Brain microvascular endothelial cell (primary cell): ENCODE data around the gene CPXM1.

Source experiments
- DNase-seq: peaks from one replicate; pipeline ENCODE4 v3.0.0-alpha.2; 2020
- H3K27ac ChIP-seq: fragments of 250-450 bp; sonication (Bioruptor Pico); 2 replicates; pipeline ENCODE4 v1.5.1; 2020; ENCODE audit warnings: mild to moderate bottlenecking, moderate library complexity
- H3K27me3 ChIP-seq: fragments of 250-450 bp; sonication (Bioruptor Pico); replicated peaks from 2 replicates; pipeline ENCODE4 v1.5.1; 2020; ENCODE audit warnings: mild to moderate bottlenecking
- H3K36me3 ChIP-seq: fragments of 250-450 bp; sonication (Bioruptor Pico); replicated peaks from 2 replicates; pipeline ENCODE4 v1.5.1; 2020; ENCODE audit warnings: mild to moderate bottlenecking
- H3K4me3 ChIP-seq: 2 replicates; pipeline ENCODE4 v1.5.1; 2011; ENCODE audit warnings: low read depth, mild to moderate bottlenecking, control low read depth, low read length, moderate library complexity
- in situ Hi-C: cut with HindIII; loops from 2 replicates; pipeline ENCODE4 v1.10.0; 2017; ENCODE audit warnings: low sequenced_read_pairs, low pct_ligation_motif_present
- TF ChIP-seq, protein P1 (sequence below): IDR thresholded peaks from 2 replicates; pipeline ENCODE4 v1.5.1; 2011; ENCODE audit warnings: low read depth, mild to moderate bottlenecking, moderate library complexity, low read length, control low read depth, inconsistent platforms; ENCODE audit errors: missing control alignments

Gene CPXM1

DNA sequence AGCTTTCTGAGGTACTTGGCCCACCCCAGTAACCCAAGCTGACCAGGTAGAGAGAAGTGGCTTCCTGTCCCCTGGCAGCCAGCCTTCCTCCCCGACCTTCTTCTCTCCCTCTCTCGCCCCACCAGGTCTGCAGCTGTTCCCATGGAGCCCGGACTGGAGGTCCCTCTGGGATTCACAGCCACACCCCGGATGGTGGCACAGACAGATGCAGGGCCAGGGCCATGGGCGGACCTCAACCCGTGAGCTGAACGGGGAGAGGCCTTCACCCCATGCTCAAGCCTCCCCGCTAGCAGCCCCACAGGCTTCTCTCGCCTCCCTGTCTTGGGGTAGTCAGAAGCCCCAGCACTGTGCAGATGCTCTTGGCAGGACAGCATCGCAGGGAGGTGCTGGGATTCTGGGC lies 41.3 kb downstream of the CPXM1 start:
- Histone ChIP-seq H3K27me3 (peaks cover 6% of the 10 kb centered on the region), H3K36me3 (no peaks in the 10 kb centered on the region), H3K4me3 (no peak overlapping the region), H3K27ac (no peak overlapping the region)
- in situ Hi-C loops = no loop called here
- DNase-seq = no peak
- TF ChIP-seq, protein P1, sequence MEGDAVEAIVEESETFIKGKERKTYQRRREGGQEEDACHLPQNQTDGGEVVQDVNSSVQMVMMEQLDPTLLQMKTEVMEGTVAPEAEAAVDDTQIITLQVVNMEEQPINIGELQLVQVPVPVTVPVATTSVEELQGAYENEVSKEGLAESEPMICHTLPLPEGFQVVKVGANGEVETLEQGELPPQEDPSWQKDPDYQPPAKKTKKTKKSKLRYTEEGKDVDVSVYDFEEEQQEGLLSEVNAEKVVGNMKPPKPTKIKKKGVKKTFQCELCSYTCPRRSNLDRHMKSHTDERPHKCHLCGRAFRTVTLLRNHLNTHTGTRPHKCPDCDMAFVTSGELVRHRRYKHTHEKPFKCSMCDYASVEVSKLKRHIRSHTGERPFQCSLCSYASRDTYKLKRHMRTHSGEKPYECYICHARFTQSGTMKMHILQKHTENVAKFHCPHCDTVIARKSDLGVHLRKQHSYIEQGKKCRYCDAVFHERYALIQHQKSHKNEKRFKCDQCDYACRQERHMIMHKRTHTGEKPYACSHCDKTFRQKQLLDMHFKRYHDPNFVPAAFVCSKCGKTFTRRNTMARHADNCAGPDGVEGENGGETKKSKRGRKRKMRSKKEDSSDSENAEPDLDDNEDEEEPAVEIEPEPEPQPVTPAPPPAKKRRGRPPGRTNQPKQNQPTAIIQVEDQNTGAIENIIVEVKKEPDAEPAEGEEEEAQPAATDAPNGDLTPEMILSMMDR = no peak

DNA sequence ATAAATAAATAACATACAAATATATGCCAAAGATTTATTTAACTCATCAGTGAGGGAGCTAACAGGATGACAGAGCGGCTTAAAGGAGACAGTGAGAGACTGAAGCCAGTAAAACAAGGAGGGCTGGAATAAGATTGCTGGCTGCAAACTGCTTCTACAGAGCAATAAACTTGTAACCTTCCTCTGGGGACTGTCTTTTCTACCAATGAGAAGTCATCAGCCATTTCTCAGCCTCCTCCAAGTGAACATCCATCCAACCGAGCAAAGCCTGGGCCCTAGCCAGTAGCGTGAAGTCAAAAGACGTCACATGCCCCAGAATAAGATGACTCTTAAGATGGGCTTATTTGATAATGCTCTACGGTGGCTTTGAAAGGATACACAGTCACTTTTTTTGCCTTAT lies 42.5 kb downstream of the CPXM1 start:
- H3K27ac ChIP-seq = no peak overlapping the region
- TF ChIP-seq, protein P1 = no peak
- no peak for DNase-seq
- H3K36me3 ChIP-seq = no peaks in the 10 kb centered on the region
- in situ Hi-C loops = no loop called here
- peaks cover 16% of the 10 kb centered on the region for H3K27me3 ChIP-seq
- H3K4me3 ChIP-seq = no peak overlapping the region

DNA sequence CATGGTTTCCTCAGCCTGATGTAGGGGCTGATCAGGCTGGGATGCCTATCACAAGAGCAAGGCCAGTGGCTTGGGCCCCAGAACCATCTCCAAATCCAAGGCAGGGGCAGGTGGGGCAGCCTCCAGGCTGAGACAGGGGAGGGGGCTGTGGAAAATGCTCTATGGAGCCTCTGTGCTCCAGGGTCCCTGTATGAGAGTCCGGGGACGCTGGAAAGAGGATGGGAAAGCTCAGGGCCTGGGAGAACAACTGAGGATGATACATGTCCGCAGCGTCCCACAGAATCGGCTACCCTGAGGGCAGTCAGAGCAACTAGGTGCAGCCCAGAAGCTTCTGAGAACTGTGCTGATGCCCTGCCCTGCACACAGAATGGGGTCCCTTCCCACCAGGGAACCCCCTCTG lies 43.4 kb downstream of the CPXM1 start:
- in situ Hi-C loops = no loop called here
- Histone ChIP-seq H3K27me3 (peaks cover 26% of the 10 kb centered on the region), H3K36me3 (no peaks in the 10 kb centered on the region), H3K4me3 (no peak overlapping the region), H3K27ac (no peak overlapping the region)
- no peak for DNase-seq
- TF ChIP-seq, protein P1 = no peak

DNA sequence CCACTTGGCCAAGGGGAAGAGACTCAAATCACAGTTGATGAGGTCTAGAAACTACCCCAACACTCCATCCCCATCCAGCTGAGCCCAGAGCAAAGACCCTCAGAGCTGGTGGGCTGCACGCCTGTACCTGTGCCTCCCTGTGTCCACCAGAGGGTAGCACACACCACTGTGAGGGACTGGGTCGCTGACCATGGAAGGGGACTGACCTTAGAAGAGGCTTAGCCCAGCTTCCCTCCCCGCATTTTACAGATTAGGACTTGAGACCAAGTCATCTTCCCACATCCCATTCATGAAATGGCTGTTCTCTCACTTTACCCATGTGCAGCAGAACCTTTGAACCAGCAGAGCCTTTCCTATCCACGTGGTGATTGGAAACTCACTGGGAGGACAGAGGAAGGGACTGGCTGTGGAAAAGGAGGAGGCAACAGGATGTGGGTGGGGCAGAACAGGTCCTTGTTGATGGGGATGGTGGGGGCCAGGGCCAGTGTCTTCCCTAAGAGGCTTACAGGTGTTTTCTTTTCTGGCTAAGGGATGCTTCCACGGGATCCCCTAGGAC lies 44.3 kb downstream of the CPXM1 start:
- in situ Hi-C loops = no loop called here
- no peaks in the 10 kb centered on the region for H3K36me3 ChIP-seq
- TF ChIP-seq, protein P1 = peak; percentile 93
- DNase-seq = peak; percentile 40
- no peak overlapping the region for H3K27ac ChIP-seq
- H3K27me3 ChIP-seq = peaks cover 33% of the 10 kb centered on the region
- H3K4me3 ChIP-seq = no peak overlapping the region

DNA sequence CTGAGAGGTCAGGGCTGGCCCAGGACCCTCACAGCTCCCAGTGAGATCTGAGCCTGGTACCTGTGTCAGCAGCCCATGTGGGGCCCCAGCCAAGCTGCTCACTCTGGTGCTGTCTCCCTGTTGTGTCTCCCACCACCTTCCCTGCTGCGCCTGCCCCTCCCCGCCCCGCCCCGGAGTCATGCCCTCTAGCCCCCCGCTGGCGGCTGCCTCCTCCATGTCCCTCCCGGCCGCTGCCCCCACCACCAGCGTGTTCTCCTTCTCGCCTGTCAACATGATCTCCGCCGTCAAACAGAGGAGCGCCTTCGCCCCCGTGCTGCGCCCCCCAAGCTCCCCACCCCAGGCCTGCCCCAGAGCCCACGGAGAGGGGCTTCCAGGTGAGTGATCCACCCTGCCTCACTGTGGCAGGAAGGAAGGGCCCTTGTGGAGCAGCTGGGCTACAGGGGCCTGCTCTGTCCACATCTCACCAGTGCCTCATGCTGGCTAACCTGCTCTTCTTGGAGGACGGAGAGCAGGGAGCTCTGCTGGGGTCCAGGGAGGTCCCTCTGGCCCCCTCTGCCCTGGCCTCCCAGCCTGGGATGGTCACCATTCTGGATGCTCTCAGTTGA lies 44.9 kb downstream of the CPXM1 start:
- H3K27ac ChIP-seq = no peak overlapping the region
- in situ Hi-C loops = no loop called here
- H3K27me3 ChIP-seq = peaks cover 38% of the 10 kb centered on the region
- DNase-seq = no peak
- TF ChIP-seq, protein P1 = no peak
- H3K36me3 ChIP-seq = no peaks in the 10 kb centered on the region
- H3K4me3 ChIP-seq = no peak overlapping the region

DNA sequence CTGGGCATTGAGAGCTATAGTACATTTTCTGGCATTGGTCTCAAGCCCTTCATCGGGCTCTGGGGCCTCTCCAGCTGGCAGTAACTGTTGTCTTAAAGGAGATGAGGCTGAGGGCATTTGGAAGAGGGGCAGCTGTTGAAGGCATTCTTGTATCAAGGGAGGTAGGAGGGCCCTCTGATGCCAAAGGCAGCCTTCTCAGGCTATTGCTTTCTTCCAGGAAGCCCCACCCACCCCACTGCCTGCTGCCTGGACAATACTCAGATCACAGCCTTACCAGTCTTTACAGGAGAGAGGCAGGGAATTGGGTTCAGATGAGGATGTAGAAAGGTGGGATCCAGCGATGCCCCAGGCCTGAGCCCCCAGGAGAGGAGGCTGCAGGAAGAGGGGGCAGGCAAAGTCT lies 46.0 kb downstream of the CPXM1 start:
- Histone ChIP-seq H3K27ac (no peak overlapping the region), H3K36me3 (no peaks in the 10 kb centered on the region), H3K27me3 (peaks cover 50% of the 10 kb centered on the region), H3K4me3 (no peak overlapping the region)
- no peak for DNase-seq
- TF ChIP-seq, protein P1 = no peak
- in situ Hi-C loops = no loop called here
